Activated T-helper 9 cell treated with anti-CD3 and anti-CD28 coated beads, Interleukin-2, amount 50 U/mL, for 16 hours (primary cell): ENCODE results near the gene STXBP2.
A peak's percentile ranks its signal among the peaks of the same experiment; 100 is the strongest.

Experiments used
- DNase-seq: peaks from one replicate; pipeline ENCODE4 v3.0.0-alpha.2; 2020; ENCODE audit warnings: low read depth

STXBP2 gene

GRCh38 chr19:7636691-7637373 lies at the start of gene STXBP2:
TSS of gene STXBP2 (plus strand) at chr19:7637110. CDS start at chr19:7637150, 40 bp downstream.
- DNase-seq = peak; percentile 90

GRCh38 chr19:7589822-7590221 lies 47.1 kb upstream of the STXBP2 start:
- DNase-seq = no peak

- DNase-seq = no peak
Observed at GRCh38 chr19:7590256-7590655, 46.7 kb upstream of the STXBP2 start.

- peak; percentile 24 for DNase-seq
Observed at GRCh38 chr19:7595466-7596133, 41.3 kb upstream of the STXBP2 start, which contains the start of gene CAMSAP3. TSS of gene CAMSAP3 (plus strand) at chr19:7595863. CDS start at chr19:7596003, 140 bp downstream.

- DNase-seq = no peak
Observed at GRCh38 chr19:7596211-7596937, 40.5 kb upstream of the STXBP2 start.

- no peak for DNase-seq
Observed at GRCh38 chr19:7597689-7598088, 39.2 kb upstream of the STXBP2 start.

- DNase-seq = no peak
Observed at GRCh38 chr19:7598180-7598579, 38.7 kb upstream of the STXBP2 start.

- DNase-seq = no peak
Observed at GRCh38 chr19:7600721-7601120, 36.2 kb upstream of the STXBP2 start.

GRCh38 chr19:7602240-7602934 lies 34.5 kb upstream of the STXBP2 start:
- DNase-seq = no peak

GRCh38 chr19:7602935-7603497 lies 33.9 kb upstream of the STXBP2 start:
- no peak for DNase-seq

GRCh38 chr19:7603919-7604318 lies 33.0 kb upstream of the STXBP2 start:
- DNase-seq = no peak

- no peak for DNase-seq
Observed at GRCh38 chr19:7605490-7606222, 31.3 kb upstream of the STXBP2 start.

- no peak for DNase-seq
Observed at GRCh38 chr19:7606289-7606688, 30.6 kb upstream of the STXBP2 start.

GRCh38 chr19:7607212-7607873 lies 29.6 kb upstream of the STXBP2 start:
- DNase-seq = no peak

GRCh38 chr19:7607874-7608560 lies 28.9 kb upstream of the STXBP2 start:
- DNase-seq = no peak

- no peak for DNase-seq
Observed at GRCh38 chr19:7610491-7611240, 26.2 kb upstream of the STXBP2 start.

GRCh38 chr19:7611541-7612279 lies 25.2 kb upstream of the STXBP2 start:
- no peak for DNase-seq
